Coronary artery (tissue), 2 donors: ENCODE results near the gene RCSD1.

ENCODE experiments used
- DNase-seq: peaks from one replicate; pipeline ENCODE4 v3.0.0-alpha.2; 2017; ENCODE audit warnings: low spot score
- H3K27ac ChIP-seq, 2 donors: fragments of 200-600 bp; sonication (generic); one replicate each; pipeline ENCODE4 v1.5.1; 2016 to 2019
- H3K4me3 ChIP-seq: fragments of 200-600 bp; sonication (generic); 2 replicates; pipeline ENCODE4 v1.5.1; 2016; ENCODE audit warnings: mild to moderate bottlenecking, moderate library complexity
- CTCF ChIP-seq: fragments of 200-600 bp; sonication (generic); IDR thresholded peaks from one replicate; pipeline ENCODE4 v1.5.1; 2019; ENCODE audit warnings: antibody characterized with exemption

Gene RCSD1

DNA sequence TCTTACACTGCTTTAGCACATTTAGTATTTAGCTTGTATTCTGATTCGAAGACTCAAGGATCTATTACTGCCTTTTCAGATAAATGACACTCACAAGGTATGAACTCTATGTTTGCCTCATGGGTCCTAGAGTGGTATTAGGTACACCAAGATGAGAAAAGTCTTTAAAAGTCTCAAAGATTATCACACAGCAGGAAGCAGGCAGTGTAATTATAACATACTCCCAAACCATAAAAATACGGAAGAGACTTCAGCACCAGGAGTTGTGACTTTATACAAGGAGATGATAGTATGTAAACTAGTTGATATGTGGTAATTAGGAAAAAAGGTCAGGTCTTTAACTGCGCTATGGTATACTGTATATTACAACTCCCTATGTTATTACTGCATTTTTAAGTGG, 11.2 kb upstream of the RCSD1 start:
- DNase-seq = no peak

GRCh38 chr1:167620002-167620401, 10.0 kb upstream of the RCSD1 start:
- no peak for TF ChIP-seq CTCF
- H3K4me3 ChIP-seq = no peak overlapping the region
- no peak overlapping the region for H3K27ac ChIP-seq
- no peak for DNase-seq

More for the DNA sequence above, 11.2 kb upstream of the RCSD1 start:
- H3K27ac ChIP-seq = no peak overlapping the region
- H3K4me3 ChIP-seq = no peak overlapping the region
- no peak for TF ChIP-seq CTCF

- no peak for DNase-seq
- no peak overlapping the region for H3K4me3 ChIP-seq
- no peak overlapping the region for H3K27ac ChIP-seq
- no peak for TF ChIP-seq CTCF
Measured at GRCh38 chr1:167621780-167622313, 8.2 kb upstream of the RCSD1 start.

GRCh38 chr1:167623951-167624350, 6.1 kb upstream of the RCSD1 start:
- no peak overlapping the region for H3K4me3 ChIP-seq
- no peak overlapping the region for H3K27ac ChIP-seq
- TF ChIP-seq CTCF = no peak
- DNase-seq = no peak

DNA sequence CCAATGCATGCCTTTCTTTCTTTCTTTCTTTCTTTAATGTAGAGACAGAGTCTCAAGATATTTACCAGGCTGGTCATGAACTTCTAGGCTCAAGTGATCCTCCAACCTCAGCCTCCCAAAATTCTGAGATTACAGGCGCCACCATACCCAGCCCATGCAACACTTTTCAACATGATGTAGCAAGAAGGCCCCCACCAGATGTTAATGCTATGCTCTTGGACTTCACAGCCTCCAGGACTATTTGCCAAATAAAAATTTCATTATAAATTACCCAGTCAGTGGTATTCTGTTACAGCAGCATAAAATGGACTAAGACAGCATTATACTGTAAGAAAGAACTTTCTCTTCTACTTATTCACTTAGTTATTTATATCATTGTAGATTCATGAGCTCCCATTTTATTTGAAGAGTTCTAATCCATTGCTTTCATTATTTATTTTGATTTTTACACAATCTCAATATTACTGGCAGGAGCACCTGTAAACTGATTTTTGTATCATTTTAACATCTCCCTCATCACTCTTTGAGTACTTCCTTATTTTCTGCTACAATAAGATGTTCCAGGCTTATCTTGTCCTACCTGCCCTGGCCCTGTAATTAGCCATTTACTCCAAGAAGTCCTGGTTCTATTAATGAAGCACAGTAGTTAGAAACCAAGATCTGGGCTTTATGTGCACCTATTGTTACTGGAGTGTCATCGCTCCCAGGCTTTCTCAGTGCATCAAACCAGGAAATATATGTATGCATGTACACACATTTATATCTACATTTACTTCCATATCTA, 4.8 kb upstream of the RCSD1 start:
- no peak for DNase-seq
- H3K27ac ChIP-seq = no peak overlapping the region
- TF ChIP-seq CTCF = no peak
- no peak overlapping the region for H3K4me3 ChIP-seq

DNA sequence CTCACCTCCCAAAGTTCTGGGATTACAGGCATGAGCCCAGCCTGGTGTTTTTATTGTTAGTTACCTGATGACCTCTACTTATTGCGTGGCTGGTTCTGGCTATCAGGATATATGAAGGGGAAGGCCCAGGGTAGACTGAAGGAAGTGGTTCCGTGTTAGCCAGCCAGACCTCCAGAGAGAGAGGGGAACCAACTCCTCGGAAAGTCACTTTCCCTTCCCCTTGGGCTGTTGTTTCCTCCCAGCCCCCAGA, 2.5 kb upstream of the RCSD1 start:
- TF ChIP-seq CTCF = no peak
- no peak for DNase-seq
- H3K4me3 ChIP-seq = no peak overlapping the region
- H3K27ac ChIP-seq = peak overlapping the region in 1 of 2 donors; percentile 60

DNA sequence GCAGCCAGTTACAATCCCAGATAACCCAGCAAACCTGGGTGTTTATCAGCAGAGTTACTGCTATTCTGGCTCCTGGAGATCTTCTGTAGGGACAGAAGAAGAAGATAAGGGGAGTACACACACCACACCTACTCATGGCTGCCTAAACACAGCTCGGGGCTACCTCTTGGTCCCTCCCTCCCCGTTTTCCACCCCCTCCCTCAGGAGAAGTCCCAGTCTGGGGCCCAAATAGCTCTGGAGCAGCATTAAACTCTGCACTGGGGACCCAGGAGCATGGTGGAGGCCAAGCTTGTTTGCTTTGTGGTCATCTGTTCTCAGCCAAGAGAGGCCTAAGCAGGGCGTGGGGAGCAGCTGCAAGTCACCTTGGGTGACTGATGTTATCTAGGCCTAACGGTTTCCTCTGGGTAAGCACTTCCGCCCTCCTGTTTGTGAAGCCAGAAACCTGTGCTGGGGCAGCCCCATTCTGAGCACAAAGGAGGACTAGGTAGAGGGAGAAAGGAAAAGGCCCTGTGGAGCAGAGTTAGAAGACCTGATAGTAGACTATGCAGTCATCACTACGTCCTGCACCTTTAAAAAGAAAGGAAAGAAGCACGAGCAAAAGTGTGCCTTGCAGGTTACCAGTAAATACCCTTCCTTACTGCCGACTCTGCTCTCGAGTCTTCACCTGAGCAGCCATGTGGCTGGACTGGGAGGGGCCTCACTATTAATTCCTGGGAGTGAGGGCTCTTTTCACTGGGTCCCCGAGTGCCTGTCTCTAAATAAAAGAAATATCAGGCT, 2.0 kb upstream of the RCSD1 start:
- DNase-seq = no peak
- Histone ChIP-seq H3K4me3 (no peak overlapping the region), H3K27ac (peak overlapping the region; percentile 60 to 82)
- no peak for TF ChIP-seq CTCF
